Amniotic stem cell (primary cell): Measurements from ENCODE around the gene TSPO.

Experiments used
- DNase-seq: peaks from one replicate; lab custom pipeline; 2025; lab: John Stamatoyannopoulos, UW

Gene TSPO

GRCh38 chr22:43159484-43160178, 8.3 kb downstream of the TSPO start:
- no peak for DNase-seq

DNA sequence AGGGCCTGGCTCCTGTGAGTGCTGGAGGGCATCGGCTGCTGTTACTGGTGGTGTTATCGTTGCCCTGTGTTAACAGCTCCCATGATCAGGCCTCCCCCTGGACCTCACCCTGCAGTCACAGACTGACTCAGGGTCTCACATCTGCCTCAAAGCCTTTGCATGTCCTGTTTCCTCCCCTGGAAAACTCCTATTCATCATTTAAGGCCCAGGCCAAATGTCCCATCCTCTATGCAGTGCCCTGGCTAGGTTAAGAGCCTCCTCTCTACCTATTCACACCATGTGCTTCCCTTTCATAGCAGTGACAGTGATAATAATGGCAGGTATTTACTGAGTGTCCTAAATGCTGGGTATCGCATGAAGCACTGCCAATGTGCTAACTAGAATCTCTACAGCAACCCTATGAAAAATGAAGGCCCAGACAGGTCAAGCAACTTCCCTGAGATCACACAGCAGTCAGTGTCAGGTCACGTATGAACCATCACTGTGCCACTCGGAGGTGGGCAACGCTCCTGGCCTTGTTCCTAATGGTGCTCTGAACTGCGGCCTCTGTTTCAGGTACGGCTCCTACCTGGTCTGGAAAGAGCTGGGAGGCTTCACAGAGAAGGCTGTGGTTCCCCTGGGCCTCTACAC, 9.3 kb downstream of the TSPO start:
- no peak for DNase-seq

DNA sequence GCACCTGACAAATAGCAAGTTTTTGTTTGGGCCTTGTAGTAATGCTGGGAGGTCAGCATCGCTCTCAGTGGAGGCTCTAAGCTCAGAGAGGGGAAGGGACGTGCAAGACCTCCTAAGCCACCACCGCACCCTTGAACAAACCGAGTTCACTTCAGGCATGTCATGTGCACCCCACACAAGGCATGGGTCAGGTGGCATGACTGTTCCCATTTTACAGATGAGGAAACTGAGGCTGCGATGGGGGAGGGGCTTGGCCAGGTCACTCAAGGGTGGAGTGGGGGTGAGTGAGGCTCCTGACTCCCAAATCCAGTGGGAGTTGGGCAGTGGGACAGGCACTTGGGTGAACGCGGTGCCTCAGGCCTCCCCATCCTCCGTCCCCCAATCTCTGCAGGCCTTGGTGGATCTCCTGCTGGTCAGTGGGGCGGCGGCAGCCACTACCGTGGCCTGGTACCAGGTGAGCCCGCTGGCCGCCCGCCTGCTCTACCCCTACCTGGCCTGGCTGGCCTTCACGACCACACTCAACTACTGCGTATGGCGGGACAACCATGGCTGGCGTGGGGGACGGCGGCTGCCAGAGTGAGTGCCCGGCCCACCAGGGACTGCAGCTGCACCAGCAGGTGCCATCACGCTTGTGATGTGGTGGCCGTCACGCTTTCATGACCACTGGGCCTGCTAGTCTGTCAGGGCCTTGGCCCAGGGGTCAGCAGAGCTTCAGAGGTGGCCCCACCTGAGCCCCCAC, 11.2 kb downstream of the TSPO start:
- no peak for DNase-seq

DNA sequence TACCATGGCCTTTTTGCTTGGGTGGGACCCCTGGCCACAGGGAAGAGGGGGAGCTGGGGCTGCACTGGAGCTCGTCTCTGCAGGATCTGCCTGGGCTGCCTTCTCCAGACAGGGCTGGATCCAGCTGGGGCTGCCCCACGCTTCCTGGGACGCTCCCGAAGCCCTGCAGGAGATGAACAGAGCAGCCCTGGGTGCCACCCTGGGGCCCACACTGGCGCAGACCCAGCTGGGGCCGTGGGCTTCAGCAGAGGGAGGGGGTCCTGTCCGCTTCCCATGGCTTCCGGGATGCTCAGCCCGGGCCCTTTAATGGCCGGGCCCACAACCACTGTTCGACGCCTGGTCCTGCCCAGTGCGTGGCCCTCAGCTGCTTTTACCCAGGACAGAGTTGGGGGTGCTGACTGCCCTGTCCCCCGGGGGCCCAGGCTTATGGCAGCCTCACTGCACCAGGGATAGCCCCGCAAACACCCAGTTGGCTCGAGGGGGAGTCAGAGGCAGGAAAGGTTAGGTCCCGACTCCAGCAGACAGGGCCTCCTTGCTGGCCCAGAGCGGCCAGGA, 12.0 kb downstream of the TSPO start:
- no peak for DNase-seq

DNA sequence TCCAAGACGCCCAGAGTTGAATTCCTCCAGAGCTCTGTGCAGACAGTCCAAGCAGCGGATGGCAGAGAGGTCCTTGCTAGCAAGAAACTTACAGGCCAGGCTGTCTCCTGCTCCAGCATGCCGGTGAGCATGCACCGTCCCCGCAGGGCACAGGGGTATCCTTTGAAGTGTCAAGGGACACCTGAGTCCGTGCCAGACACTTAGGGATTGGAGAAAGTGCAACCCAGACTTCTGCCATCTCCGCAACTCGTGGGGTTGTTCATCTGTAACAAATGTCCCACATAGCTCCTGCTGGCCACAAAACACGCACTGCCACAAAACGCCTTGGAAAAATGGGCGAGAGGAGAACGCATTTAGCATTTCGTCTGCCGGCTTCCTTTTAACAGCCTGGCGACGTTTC, 13.3 kb downstream of the TSPO start:
- no peak for DNase-seq

- DNase-seq, result no peak
Observed at GRCh38 chr22:43166132-43166930, 15.0 kb downstream of the TSPO start.

- DNase-seq, result no peak
Observed at GRCh38 chr22:43167001-43167589, 15.7 kb downstream of the TSPO start.

DNA sequence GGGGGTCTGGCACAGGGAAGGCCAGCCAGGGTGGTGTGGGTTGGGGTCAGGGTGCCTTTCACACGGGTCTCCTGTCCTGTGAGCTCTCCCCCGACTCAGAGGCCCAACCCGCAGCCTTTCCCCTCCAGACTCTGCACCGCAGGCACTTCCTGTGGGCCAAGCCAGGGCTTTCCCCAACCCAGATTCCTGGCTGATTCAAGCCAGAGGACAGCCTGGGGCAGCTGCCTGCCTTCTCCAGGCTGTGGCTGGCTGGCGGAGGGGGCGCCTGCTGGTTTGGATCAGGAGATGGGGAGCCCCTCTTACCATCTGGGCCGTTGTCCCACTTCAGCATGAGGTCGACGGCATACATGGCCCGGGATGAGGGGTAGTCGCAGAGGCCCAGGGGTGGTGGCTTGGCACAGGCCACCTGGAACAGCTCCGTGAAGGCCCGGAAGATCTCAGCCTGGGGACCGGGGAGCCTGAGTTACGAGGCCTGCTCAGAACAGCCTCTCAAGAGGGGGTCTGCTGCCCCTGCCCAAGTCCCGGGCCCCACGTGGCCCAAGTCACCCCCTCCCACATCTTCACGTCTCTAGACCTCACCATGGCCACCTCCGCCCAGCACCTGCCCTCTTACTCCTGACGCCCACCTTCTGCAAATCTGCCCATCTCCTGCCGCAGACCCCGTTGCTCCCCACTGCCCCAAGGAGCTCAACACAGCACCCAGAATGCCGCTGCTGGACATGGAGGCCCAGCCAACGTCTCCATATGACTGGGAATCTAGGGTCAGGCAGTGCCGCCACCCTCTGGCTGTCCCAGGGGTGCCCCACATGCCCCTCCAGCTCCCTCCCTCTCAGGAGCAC, 17.3 kb downstream of the TSPO start:
- DNase-seq, result peak; percentile 54

- DNase-seq, result no peak
Observed at GRCh38 chr22:43169310-43170130, 18.2 kb downstream of the TSPO start.

DNA sequence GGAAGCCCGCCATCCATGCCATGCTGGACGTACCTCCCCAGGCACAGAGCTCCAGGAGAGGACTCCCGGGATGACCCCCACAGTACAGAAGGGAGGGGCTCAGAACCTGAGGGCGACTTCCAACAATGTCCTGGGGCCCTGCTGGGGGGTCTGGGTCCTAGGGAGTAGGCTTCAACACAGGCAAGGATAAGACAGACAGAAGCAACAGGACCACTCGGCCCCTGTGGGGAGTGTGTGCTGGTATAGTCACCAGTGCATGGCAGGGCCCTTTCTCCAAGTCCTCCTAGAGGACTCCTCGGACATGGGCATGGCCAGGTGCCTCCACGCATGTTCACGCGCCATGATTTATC, 18.7 kb downstream of the TSPO start:
- no peak for DNase-seq

- no peak for DNase-seq
Observed at GRCh38 chr22:43171019-43171491, 19.7 kb downstream of the TSPO start.

DNA sequence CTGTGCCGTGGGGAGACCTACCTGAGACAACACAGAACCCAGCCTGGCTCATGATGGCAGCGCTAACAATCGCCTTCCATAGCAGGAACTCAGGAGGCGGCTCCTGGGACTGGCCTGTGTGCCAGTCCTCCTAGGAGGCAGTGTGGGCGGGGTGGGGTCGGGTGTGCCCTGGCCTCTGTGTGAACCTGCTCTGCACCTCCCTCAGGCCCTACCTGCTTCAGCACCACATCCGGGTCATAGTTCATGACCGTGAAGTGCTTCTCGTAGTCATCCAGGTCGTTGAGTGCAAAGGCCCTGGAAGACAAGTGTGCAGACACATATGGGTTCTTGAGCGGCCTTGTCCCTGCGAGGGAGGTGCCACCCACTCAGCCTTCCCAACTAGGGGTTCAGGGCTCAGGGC, 20.2 kb downstream of the TSPO start:
- no peak for DNase-seq

GRCh38 chr22:43172191-43172590, 20.8 kb downstream of the TSPO start:
- DNase-seq, result no peak

GRCh38 chr22:43173566-43173965, 22.2 kb downstream of the TSPO start:
- DNase-seq, result no peak

- DNase-seq, result no peak
Observed at GRCh38 chr22:43173976-43174720, 22.8 kb downstream of the TSPO start.

DNA sequence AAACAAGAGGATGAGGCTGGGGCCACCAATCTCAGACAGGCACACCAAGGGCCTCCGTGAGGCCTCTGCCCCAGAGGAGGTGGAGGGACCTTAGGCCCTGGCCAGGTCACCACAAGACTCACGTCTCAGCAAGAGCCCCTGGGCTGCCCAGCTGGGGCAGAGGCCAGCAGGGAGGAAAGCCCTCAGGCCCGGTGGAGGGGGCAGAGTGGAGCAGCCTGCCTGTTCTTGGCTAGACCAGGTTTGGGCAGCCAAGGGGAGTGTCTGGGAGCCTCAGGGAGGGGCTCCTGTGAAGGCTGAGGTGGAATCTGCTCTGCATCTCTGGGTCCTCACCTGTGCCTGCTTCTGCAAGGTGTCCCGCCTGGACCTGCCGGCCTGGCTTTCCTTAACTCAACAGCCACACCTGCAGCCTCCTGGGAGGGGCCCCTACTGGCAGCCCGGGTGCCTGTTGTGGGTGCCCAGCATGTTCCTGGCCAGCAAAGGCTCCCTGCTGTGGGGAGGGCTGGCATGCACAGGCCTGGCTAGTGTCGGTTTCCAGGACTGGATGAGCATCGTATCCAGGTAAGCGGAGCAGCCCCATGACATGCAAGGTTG, 23.7 kb downstream of the TSPO start:
- DNase-seq, result no peak

GRCh38 chr22:43176090-43176489, 24.7 kb downstream of the TSPO start:
- no peak for DNase-seq

GRCh38 chr22:43177479-43177878, 26.1 kb downstream of the TSPO start:
- DNase-seq, result no peak
